Gastrocnemius medialis (tissue), 4 donors: ENCODE results near the gene MAP4K5. TPM values are rescaled to one million over a fixed set of nuclear protein-coding genes. Genes with fewer than 3 reads are reported as not detected.

Experiments used
- ATAC-seq, 2 donors: fragments of 150-250 bp; one replicate each; pipeline ENCODE4 v1.9.1; 2016
- DNase-seq, 2 donors: peaks; one replicate each; pipeline ENCODE4 v3.0.0-alpha.2; 2019
- H3K27ac ChIP-seq, 4 donors: fragments of 200-600 bp; sonication (generic); 1 replicate in 1 of 4; 2 replicates in 3 of 4; pipeline ENCODE4 v1.5.1; 2016 to 2018; ENCODE audit warnings: mild to moderate bottlenecking in 2 of 4, moderate library complexity in 1 of 4
- H3K27me3 ChIP-seq, 3 donors: fragments of 200-600 bp; sonication (generic) in 2 of 3; 1 replicate in 1 of 3; 2 replicates in 2 of 3; pipeline versions ENCODE4 v1.5.1 to v1.6.0; 2016 to 2019; ENCODE audit warnings: mild to moderate bottlenecking in 1 of 3, moderate library complexity in 1 of 3
- H3K36me3 ChIP-seq, 2 donors: fragments of 200-600 bp; sonication (generic) in 1 of 2; one replicate each; pipeline ENCODE4 v1.5.1; 2017 to 2018
- H3K4me1 ChIP-seq, 2 donors: fragments of 200-600 bp; sonication (generic) in 1 of 2; one replicate each; pipeline ENCODE4 v1.5.1; 2016 to 2017; ENCODE audit warnings: mild to moderate bottlenecking in 2 of 2
- H3K4me3 ChIP-seq, 4 donors: fragments of 200-600 bp; sonication (generic) in 3 of 4; 1 replicate in 1 of 4; 2 replicates in 3 of 4; pipeline ENCODE4 v1.5.1; 2016 to 2019; ENCODE audit warnings: mild to moderate bottlenecking in 2 of 4
- H3K9me3 ChIP-seq, 3 donors: fragments of 200-600 bp; sonication (generic) in 2 of 3; 1 replicate in 1 of 3; 2 replicates in 2 of 3; pipeline ENCODE4 v1.5.1; 2016 to 2019
- CTCF ChIP-seq, 5 experiments: fragments of 450-650 bp in 3 of 5; fragments of 200-600 bp in 2 of 5; sonication (generic) in 2 of 5; IDR thresholded peaks in 4 of 5; conservative IDR thresholded peaks in 1 of 5; 1 replicate in 4 of 5; 2 replicates in 1 of 5; pipeline ENCODE4 v1.5.1; 2016 to 2019; ENCODE audit warnings: antibody characterized with exemption in 5 of 5, mild to moderate bottlenecking in 3 of 5, moderate library complexity in 3 of 5
- POLR2A ChIP-seq, 2 donors: fragments of 450-650 bp; IDR thresholded peaks; one replicate each; pipeline ENCODE4 v1.6.1; 2017; ENCODE audit warnings: antibody characterized with exemption in 2 of 2, mild to moderate bottlenecking in 2 of 2, moderate library complexity in 2 of 2
- in situ Hi-C, 4 donors: fragments of 200-750 bp; cut with MboI; loops; one replicate each; pipeline versions ENCODE4 v1.15.0 to v1.8.0; 2017; ENCODE audit warnings: low sequenced_read_pairs in 4 of 4
- intact Hi-C: fragments of 100-400 bp; cut with DNase I; formaldehyde crosslinking; loops from one replicate; pipeline ENCODE4 v1.15.1; 2023; ENCODE audit warnings: low total_unique reads
- total RNA-seq, 4 donors: library from RNA; depleted of rRNA; stranded (reverse); fragments of >200 nt; gene quantifications; one replicate each; pipeline versions ENCODE4 v1.1.0 to v1.2.3, GENCODE V29; 2016

Gene MAP4K5
- total RNA-seq, 4 donors from 2014 or later: 35.3 to 63.9 (median 47.1) TPM

- intact Hi-C loops (loop anchor here (5.0 to 10.0 kb wide), 3 partner anchors 132 to 670 kb away; partner anchors contain the start of gene SAV1), in situ Hi-C loops (loop anchor here in 3 of 4 donors (5.0 to 25.0 kb wide), 2 partner anchors 213 to 673 kb away; partner anchors contain the start of gene NEMF (in 2 of the 3))
- no peaks in the 10 kb centered on the region for H3K27me3 ChIP-seq
- no peaks in the 10 kb centered on the region for H3K36me3 ChIP-seq
- no peaks in the 10 kb centered on the region for H3K9me3 ChIP-seq
- peaks cover 19 to 25% of the 10 kb centered on the region in 2 donors for H3K4me1 ChIP-seq
- TF ChIP-seq POLR2A (IDR thresholded peaks at IDR 0.05) (no peak), CTCF (IDR thresholded peaks at IDR 0.05 in 4 of 5, conservative IDR thresholded peaks at IDR 0.05 in 1 of 5) (no peak)
- H3K4me3 ChIP-seq: no peak overlapping the region
- no peak overlapping the region for H3K27ac ChIP-seq
- ATAC-seq (no peak), DNase-seq (no peak)
Measured at GRCh38 chr14:50534997-50535396, 2.6 kb upstream of the MAP4K5 start.

GRCh38 chr14:50534416-50534815 is 2.0 kb upstream of the MAP4K5 start:
- Histone ChIP-seq H3K27ac (no peak overlapping the region), H3K4me3 (no peak overlapping the region), H3K9me3 (no peaks in the 10 kb centered on the region), H3K4me1 (peaks cover 19 to 29% of the 10 kb centered on the region in 2 donors), H3K27me3 (no peaks in the 10 kb centered on the region), H3K36me3 (no peaks in the 10 kb centered on the region)
- DNase-seq (no peak), ATAC-seq (no peak)
- in situ Hi-C loops: loop anchor here in 3 of 4 donors (5.0 to 25.0 kb wide), 2 partner anchors 212 to 672 kb away; partner anchors contain the start of gene NEMF (in 2 of the 3)
- TF ChIP-seq CTCF (IDR thresholded peaks at IDR 0.05 in 4 of 5, conservative IDR thresholded peaks at IDR 0.05 in 1 of 5) (no peak), POLR2A (IDR thresholded peaks at IDR 0.05) (no peak)
- intact Hi-C loops: loop anchor here (5.0 to 10.0 kb wide), 3 partner anchors 133 to 670 kb away; partner anchors contain the start of gene SAV1

GRCh38 chr14:50533806-50534205 is 1.4 kb upstream of the MAP4K5 start:
- intact Hi-C loops (loop anchor here (2.0 to 10.0 kb wide), 7 partner anchors 133 to 669 kb away; partner anchors contain the start of genes CDKL1, DMAC2L, L2HGDH and SAV1), in situ Hi-C loops (loop anchor here in 3 of 4 donors (5.0 to 25.0 kb wide), 2 partner anchors 212 to 672 kb away; partner anchors contain the start of gene NEMF (in 2 of the 3))
- H3K27me3 ChIP-seq: no peaks in the 10 kb centered on the region
- DNase-seq: no peak
- no peak overlapping the region for H3K27ac ChIP-seq
- no peak overlapping the region for H3K4me3 ChIP-seq
- peaks cover 19 to 29% of the 10 kb centered on the region in 2 donors for H3K4me1 ChIP-seq
- H3K36me3 ChIP-seq: no peaks in the 10 kb centered on the region
- ATAC-seq: no peak
- no peaks in the 10 kb centered on the region for H3K9me3 ChIP-seq
- no peak for TF ChIP-seq POLR2A (IDR thresholded peaks at IDR 0.05)
- TF ChIP-seq CTCF (IDR thresholded peaks at IDR 0.05 in 4 of 5, conservative IDR thresholded peaks at IDR 0.05 in 1 of 5): no peak

GRCh38 chr14:50533241-50533705 is 904 bp upstream of the MAP4K5 start:
- in situ Hi-C loops (loop anchor here in 3 of 4 donors (5.0 to 25.0 kb wide), 2 partner anchors 211 to 671 kb away; partner anchors contain the start of gene NEMF (in 2 of the 3)), intact Hi-C loops (loop anchor here (2.0 to 10.0 kb wide), 7 partner anchors 134 to 668 kb away; partner anchors contain the start of genes CDKL1, DMAC2L, L2HGDH and SAV1)
- Histone ChIP-seq H3K27me3 (no peaks in the 10 kb centered on the region), H3K4me3 (peak overlapping the region in 2 of 4 donors; percentile 83 to 87), H3K36me3 (no peaks in the 10 kb centered on the region), H3K9me3 (no peaks in the 10 kb centered on the region), H3K4me1 (peaks cover 19 to 29% of the 10 kb centered on the region in 2 donors), H3K27ac (peak overlapping the region in 2 of 4 donors; percentile 86 to 95)
- TF ChIP-seq POLR2A (IDR thresholded peaks at IDR 0.05): no peak
- no peak for TF ChIP-seq CTCF (IDR thresholded peaks at IDR 0.05 in 4 of 5, conservative IDR thresholded peaks at IDR 0.05 in 1 of 5)
- ATAC-seq: no peak
- DNase-seq: no peak
